ENCODE results near the gene GUCA1C. TPM values are rescaled to one million over a fixed set of nuclear protein-coding genes. Genes with fewer than 3 reads are reported as not detected.

GUCA1C gene
- total and polyA plus RNA-seq, 9 donors: not detected

GRCh38 chr3:108953210-108953609 lies 469 bp downstream of the GUCA1C start:
- no peak for DNase-seq
- Histone ChIP-seq H3K27ac (ENCODE audit: low read length) (no peak overlapping the region), H3K4me3 (ENCODE audit: low read length) (no peak overlapping the region), H3K36me3 (ENCODE audit: control insufficient read depth, insufficient read depth, low read length) (no peaks in the 10 kb centered on the region), H3K27me3 (ENCODE audit: control insufficient read depth, insufficient read depth, low read length) (no peaks in the 10 kb centered on the region), H3K9me3 (replicated peaks; ENCODE audit: control insufficient read depth, low read depth, low read length) (no peaks in the 10 kb centered on the region), H3K4me1 (ENCODE audit: control insufficient read depth, insufficient read depth, low read length) (no peaks in the 10 kb centered on the region)
- WGBS (ENCODE audit: insufficient coverage): no CpG with 5 or more reads among the region's 4 CpGs

GRCh38 chr3:108951820-108952501 lies 1.7 kb downstream of the GUCA1C start:
- no peak for DNase-seq
- Histone ChIP-seq H3K27ac (ENCODE audit: low read length) (no peak overlapping the region), H3K27me3 (ENCODE audit: control insufficient read depth, insufficient read depth, low read length) (no peaks in the 10 kb centered on the region), H3K4me1 (ENCODE audit: control insufficient read depth, insufficient read depth, low read length) (no peaks in the 10 kb centered on the region), H3K9me3 (replicated peaks; ENCODE audit: control insufficient read depth, low read depth, low read length) (no peaks in the 10 kb centered on the region), H3K36me3 (ENCODE audit: control insufficient read depth, insufficient read depth, low read length) (no peaks in the 10 kb centered on the region), H3K4me3 (ENCODE audit: low read length) (no peak overlapping the region)
- 56% methylated on average over 4 of the region's 7 CpGs for WGBS (ENCODE audit: insufficient coverage)

GRCh38 chr3:108947855-108948254 lies 5.8 kb downstream of the GUCA1C start:
- H3K27ac ChIP-seq (ENCODE audit: low read length): no peak overlapping the region
- H3K4me1 ChIP-seq (ENCODE audit: control insufficient read depth, insufficient read depth, low read length): no peaks in the 10 kb centered on the region
- no peak overlapping the region for H3K4me3 ChIP-seq (ENCODE audit: low read length)
- 83% methylated on average over 1 of the region's 2 CpGs for WGBS (ENCODE audit: insufficient coverage)
- H3K36me3 ChIP-seq (ENCODE audit: control insufficient read depth, insufficient read depth, low read length): no peaks in the 10 kb centered on the region
- H3K9me3 ChIP-seq (replicated peaks; ENCODE audit: control insufficient read depth, low read depth, low read length): no peaks in the 10 kb centered on the region
- no peaks in the 10 kb centered on the region for H3K27me3 ChIP-seq (ENCODE audit: control insufficient read depth, insufficient read depth, low read length)
- DNase-seq: no peak

DNA sequence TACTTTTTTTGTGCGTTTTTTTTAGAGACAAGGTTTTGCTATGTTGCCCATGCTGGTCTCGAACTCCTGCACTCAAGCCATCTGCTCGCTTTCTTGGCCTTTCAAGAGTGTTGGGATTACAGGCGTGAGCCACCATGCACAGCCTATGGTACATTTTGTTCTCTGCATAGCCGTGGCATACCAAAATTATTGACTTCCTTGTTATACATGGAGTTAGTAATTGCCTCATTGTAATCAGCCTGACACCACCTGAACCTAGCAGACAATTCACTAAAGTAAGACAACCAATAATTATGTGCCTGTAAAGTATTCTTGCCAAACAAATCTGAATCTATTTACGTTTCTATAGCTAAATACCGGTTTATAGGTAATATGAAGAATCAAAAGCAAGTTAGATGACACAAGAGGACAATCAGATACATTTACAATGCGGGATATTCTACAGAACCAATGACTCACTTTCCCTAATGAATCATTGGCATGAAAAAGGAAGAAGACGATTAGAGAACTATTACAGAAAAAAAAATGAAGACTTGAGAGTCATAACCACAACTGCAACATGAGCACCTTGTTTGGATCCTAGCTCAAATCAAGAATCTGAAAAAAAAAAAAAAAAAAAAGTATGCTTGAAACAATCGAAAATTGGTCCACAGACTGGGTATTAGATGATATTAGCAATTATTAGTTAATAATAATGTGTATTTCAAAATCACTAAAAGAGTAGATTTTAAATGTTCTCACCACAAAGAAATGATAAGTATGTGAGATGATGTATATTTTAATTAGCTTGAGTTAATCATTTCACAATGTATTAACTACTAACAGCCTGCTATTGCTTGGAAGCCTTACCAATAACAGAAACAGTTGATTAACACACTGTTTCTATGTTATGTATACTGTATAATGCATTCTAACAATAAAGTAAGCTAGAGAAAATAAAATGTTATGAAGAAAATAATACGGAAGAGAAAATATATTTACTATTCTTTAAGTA lies 7.1 kb downstream of the GUCA1C start:
- Histone ChIP-seq H3K27me3 (ENCODE audit: control insufficient read depth, insufficient read depth, low read length) (no peaks in the 10 kb centered on the region), H3K4me3 (ENCODE audit: low read length) (no peak overlapping the region), H3K36me3 (ENCODE audit: control insufficient read depth, insufficient read depth, low read length) (no peaks in the 10 kb centered on the region), H3K4me1 (ENCODE audit: control insufficient read depth, insufficient read depth, low read length) (no peaks in the 10 kb centered on the region), H3K9me3 (replicated peaks; ENCODE audit: control insufficient read depth, low read depth, low read length) (no peaks in the 10 kb centered on the region), H3K27ac (ENCODE audit: low read length) (no peak overlapping the region)
- DNase-seq: no peak
- 89% methylated on average over 3 of the region's 11 CpGs for WGBS (ENCODE audit: insufficient coverage)

DNA sequence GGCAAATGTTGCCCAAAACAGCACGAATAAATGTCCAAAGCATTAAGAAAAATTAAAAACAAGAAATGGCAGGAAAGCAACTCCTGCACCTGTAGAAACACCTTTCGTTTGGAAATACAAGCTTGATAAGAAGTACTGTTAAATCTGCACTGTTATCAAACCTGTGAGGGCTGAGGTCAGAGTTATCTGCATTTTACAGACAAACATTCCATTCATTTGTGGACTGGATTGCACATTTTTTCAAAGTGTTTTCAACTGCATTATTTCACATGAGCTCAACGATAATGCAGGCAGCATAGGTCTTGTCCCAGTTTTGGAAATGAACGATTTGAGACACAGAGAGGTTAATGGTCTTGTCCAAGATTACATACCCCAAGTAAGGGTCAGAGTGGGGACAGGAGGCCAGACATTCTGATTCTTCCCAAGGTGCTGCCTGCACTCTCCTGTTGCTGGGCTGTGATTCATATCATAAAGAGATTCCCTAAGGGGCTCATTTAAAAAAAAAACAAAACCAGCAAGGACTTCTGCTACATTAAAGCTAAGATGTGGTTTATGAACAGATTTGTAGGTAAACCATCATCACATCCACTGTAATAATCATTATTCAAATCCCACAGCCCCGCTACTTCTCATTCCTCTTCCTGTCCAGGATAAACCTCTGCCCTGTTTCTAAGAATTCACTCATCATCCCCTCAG lies 13.0 kb downstream of the GUCA1C start:
- Histone ChIP-seq H3K36me3 (ENCODE audit: control insufficient read depth, insufficient read depth, low read length) (no peaks in the 10 kb centered on the region), H3K9me3 (replicated peaks; ENCODE audit: control insufficient read depth, low read depth, low read length) (no peaks in the 10 kb centered on the region), H3K27ac (ENCODE audit: low read length) (no peak overlapping the region), H3K4me3 (ENCODE audit: low read length) (no peak overlapping the region), H3K4me1 (ENCODE audit: control insufficient read depth, insufficient read depth, low read length) (no peaks in the 10 kb centered on the region), H3K27me3 (ENCODE audit: control insufficient read depth, insufficient read depth, low read length) (no peaks in the 10 kb centered on the region)
- no peak for DNase-seq
- WGBS (ENCODE audit: insufficient coverage): no CpG with 5 or more reads among the region's 5 CpGs

- H3K27ac ChIP-seq (ENCODE audit: low read length): no peak overlapping the region
- H3K4me1 ChIP-seq (ENCODE audit: control insufficient read depth, insufficient read depth, low read length): no peaks in the 10 kb centered on the region
- no peaks in the 10 kb centered on the region for H3K36me3 ChIP-seq (ENCODE audit: control insufficient read depth, insufficient read depth, low read length)
- WGBS (ENCODE audit: insufficient coverage): 60% methylated on average over 1 of the region's 4 CpGs
- no peaks in the 10 kb centered on the region for H3K27me3 ChIP-seq (ENCODE audit: control insufficient read depth, insufficient read depth, low read length)
- H3K9me3 ChIP-seq (replicated peaks; ENCODE audit: control insufficient read depth, low read depth, low read length): no peaks in the 10 kb centered on the region
- H3K4me3 ChIP-seq (ENCODE audit: low read length): no peak overlapping the region
- DNase-seq: no peak
These were observed 13.5 kb downstream of the GUCA1C start for GRCh38 chr3:108940166-108940565.

GRCh38 chr3:108936924-108937689 lies 16.6 kb downstream of the GUCA1C start:
- H3K27ac ChIP-seq (ENCODE audit: low read length): no peak overlapping the region
- H3K36me3 ChIP-seq (ENCODE audit: control insufficient read depth, insufficient read depth, low read length): no peaks in the 10 kb centered on the region
- no peaks in the 10 kb centered on the region for H3K9me3 ChIP-seq (replicated peaks; ENCODE audit: control insufficient read depth, low read depth, low read length)
- WGBS (ENCODE audit: insufficient coverage): 69% methylated on average over 5 of the region's 8 CpGs
- H3K4me3 ChIP-seq (ENCODE audit: low read length): no peak overlapping the region
- H3K27me3 ChIP-seq (ENCODE audit: control insufficient read depth, insufficient read depth, low read length): no peaks in the 10 kb centered on the region
- no peak for DNase-seq
- no peaks in the 10 kb centered on the region for H3K4me1 ChIP-seq (ENCODE audit: control insufficient read depth, insufficient read depth, low read length)

DNA sequence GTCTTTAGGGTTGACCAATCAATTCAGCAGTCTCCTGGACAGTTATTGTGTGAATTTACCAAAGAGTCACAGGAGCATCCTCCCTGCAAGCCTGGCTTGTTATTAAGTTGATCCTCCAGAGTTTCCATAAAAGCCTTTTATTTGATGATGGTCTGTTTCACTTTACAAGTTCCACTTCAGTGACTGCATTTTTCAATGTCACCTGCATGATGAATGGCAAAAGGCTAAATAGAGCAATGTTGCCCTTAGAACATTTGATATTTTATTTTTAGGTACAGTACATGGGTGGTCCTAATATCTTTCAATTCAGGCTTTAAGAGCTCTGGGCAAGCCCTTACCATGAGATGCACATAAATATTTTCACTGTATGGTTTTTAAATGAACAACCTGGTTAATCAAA lies 22.6 kb downstream of the GUCA1C start:
- Histone ChIP-seq H3K4me3 (ENCODE audit: low read length) (no peak overlapping the region), H3K4me1 (ENCODE audit: control insufficient read depth, insufficient read depth, low read length) (no peaks in the 10 kb centered on the region), H3K9me3 (replicated peaks; ENCODE audit: control insufficient read depth, low read depth, low read length) (peaks cover 2% of the 10 kb centered on the region), H3K27ac (ENCODE audit: low read length) (no peak overlapping the region), H3K27me3 (ENCODE audit: control insufficient read depth, insufficient read depth, low read length) (no peaks in the 10 kb centered on the region), H3K36me3 (ENCODE audit: control insufficient read depth, insufficient read depth, low read length) (no peaks in the 10 kb centered on the region)
- no peak for DNase-seq

GRCh38 chr3:108918866-108919265 lies 34.8 kb downstream of the GUCA1C start:
- no peaks in the 10 kb centered on the region for H3K4me1 ChIP-seq (ENCODE audit: control insufficient read depth, insufficient read depth, low read length)
- no peak overlapping the region for H3K4me3 ChIP-seq (ENCODE audit: low read length)
- no peak for DNase-seq
- no peaks in the 10 kb centered on the region for H3K9me3 ChIP-seq (replicated peaks; ENCODE audit: control insufficient read depth, low read depth, low read length)
- H3K27ac ChIP-seq (ENCODE audit: low read length): no peak overlapping the region
- WGBS (ENCODE audit: insufficient coverage): no CpG with 5 or more reads among the region's 3 CpGs
- H3K36me3 ChIP-seq (ENCODE audit: control insufficient read depth, insufficient read depth, low read length): no peaks in the 10 kb centered on the region
- H3K27me3 ChIP-seq (ENCODE audit: control insufficient read depth, insufficient read depth, low read length): no peaks in the 10 kb centered on the region

Data from muscle of leg (tissue), 11 donors.